ENCODE results near the gene EDARADD. TPM values are rescaled to one million over a fixed set of nuclear protein-coding genes. Genes with fewer than 3 reads are reported as not detected.

EDARADD gene
- total RNA-seq, 2 experiments from 2014 or later, result 4.8 to 7.0 TPM

DNA sequence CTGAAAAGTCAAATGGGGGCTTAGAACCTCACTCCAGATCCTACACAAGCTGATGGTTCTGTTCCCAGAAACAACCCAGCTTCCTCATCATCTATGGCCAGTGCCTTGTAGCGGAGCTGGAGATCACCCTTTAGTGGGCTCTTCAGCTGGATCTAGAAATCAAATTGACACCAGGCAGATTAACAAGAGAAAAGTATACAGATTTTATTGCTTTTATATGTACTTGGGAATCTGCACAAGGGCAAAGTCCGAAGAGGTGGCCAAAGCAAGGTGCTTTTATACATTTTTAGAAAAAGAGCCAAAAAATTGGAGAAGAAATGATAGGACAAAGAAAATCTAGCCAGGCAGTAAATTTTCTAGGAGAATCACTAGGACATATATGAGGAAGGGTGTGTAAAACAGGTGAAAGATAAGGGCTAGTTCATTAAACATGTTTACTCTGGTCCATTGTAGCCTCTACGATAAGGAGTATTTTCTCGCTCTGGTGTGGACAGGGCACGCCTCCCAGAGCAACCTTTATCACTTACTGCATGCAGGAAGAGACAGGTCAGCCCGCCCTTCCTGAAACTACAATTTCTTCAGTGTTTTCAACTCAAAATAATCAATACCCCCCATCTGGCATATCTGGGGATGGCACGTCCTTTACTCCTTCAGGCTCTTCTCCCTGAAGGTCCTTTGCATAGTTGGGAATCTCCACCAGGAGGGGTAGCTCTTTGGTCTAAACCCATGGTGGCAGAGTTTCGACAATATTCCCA, 115.7 kb downstream of the EDARADD start:
- no peaks in the 10 kb centered on the region for H3K9me3 Mint-ChIP-seq
- ChIA-PET CTCF (interaction anchor here (0.6 kb wide), 2 partner anchors 360 to 366 kb away, joined by 3 read pairs; no protein-coding TSS in a partner anchor), POLR2A (interaction anchor here (1.1 kb wide), 1 partner anchor 14 kb away, joined by 3 read pairs; the partner anchor contains the start of gene LGALS8)
- peaks cover 28% of the 10 kb centered on the region for H3K4me1 Mint-ChIP-seq (ENCODE audit: low read depth)
- intact Hi-C loops (cut with micrococcal nuclease), result loop anchor here (2.0 to 5.0 kb wide), 2 partner anchors 19 to 653 kb away; no protein-coding TSS in a partner anchor
- H3K27ac Mint-ChIP-seq, result no peak overlapping the region
- no peaks in the 10 kb centered on the region for H3K27me3 Mint-ChIP-seq
- H3K36me3 Mint-ChIP-seq, result no peaks in the 10 kb centered on the region
- no peak overlapping the region for H3K4me3 Mint-ChIP-seq
- DNase-seq, result no peak

DNA sequence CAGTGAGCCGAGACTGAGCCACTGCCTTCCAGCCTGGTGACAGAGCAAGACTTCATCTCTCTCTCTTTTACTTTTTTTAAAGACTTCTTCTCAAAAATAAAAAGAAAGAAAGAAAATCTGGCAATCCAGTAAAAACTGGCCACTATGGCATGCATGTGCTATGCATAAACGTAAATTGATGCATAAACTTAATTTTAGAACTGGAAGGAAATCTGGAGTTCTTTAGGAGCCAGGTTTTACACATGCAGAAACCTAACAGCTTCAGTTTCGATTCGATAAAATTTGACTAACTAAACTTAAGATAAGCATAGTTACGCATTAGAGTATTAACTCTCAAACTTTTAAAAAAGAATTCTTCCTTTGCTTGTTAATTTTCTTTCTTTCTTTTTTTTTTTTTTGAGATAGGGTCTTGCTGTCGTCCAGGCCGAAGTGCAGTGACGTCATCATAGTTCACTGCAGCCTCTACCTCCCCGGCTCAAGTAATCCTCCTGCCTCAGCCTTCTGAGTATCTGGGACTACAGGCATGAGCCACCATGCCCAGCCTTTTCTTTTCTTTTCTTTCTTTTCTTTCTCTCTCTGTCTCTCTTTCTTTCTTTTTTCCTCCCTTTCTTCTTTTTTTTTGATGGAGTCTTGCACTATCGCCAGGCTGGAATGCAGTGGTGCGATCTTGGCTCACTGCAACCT, 117.8 kb downstream of the EDARADD start:
- Mint-ChIP-seq H3K4me3 (no peak overlapping the region), H3K36me3 (no peaks in the 10 kb centered on the region), H3K27me3 (no peaks in the 10 kb centered on the region), H3K4me1 (ENCODE audit: low read depth) (peaks cover 46% of the 10 kb centered on the region), H3K27ac (no peak overlapping the region), H3K9me3 (no peaks in the 10 kb centered on the region)
- no peak for DNase-seq
- CTCF ChIA-PET, result no interaction called here
- intact Hi-C loops (cut with micrococcal nuclease), result no loop called here
- POLR2A ChIA-PET, result interaction anchor here (1.0 kb wide), 2 partner anchors 11 to 12 kb away, joined by 3 to 6 read pairs; partner anchors contain the start of gene LGALS8

DNA sequence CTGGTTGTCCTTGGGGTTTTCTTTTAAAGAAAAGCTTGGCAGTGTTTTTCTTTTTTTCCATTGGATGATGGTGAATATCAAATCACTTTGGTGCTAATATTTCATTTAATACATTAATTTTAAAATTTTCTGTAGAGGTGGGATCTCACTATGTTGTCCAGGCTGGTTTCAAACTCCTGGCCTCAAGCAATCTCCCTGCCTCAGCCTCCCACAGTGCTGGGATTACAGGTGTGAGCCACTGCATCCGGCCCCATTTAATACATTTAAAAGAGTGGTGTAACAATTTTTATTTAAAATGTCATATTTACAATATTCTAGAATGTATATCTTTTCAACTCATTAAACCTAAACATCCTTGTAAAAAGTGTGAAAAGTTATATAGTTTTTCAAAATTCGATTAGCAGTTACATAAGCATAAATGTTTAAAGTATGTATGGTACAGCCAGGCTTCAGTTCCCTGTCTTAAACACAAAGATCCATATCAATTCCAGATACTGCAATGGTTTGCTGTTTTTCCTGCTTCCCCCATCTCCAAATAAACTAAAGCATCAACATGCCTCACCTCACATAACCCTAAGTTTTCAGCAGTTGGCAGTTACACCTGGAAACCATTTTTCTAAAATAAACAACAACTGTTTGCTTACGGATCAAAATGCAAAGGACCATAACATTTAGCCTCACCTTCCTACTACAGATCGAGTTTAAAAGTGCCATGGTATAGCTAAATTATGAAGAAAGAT, 120.8 kb downstream of the EDARADD start:
- H3K27ac Mint-ChIP-seq, result no peak overlapping the region
- H3K36me3 Mint-ChIP-seq, result no peaks in the 10 kb centered on the region
- peaks cover 34% of the 10 kb centered on the region for H3K4me1 Mint-ChIP-seq (ENCODE audit: low read depth)
- H3K27me3 Mint-ChIP-seq, result no peaks in the 10 kb centered on the region
- no peaks in the 10 kb centered on the region for H3K9me3 Mint-ChIP-seq
- DNase-seq, result no peak
- POLR2A ChIA-PET, result interaction anchor here (1.1 to 2.7 kb wide), 2 partner anchors 19 to 89 kb away, joined by 3 to 8 read pairs; no protein-coding TSS in a partner anchor
- intact Hi-C loops (cut with micrococcal nuclease), result no loop called here
- CTCF ChIA-PET, result interaction anchor here (0.5 kb wide), 1 partner anchor 46 kb away, joined by 3 read pairs; no protein-coding TSS in a partner anchor
- no peak overlapping the region for H3K4me3 Mint-ChIP-seq

DNA sequence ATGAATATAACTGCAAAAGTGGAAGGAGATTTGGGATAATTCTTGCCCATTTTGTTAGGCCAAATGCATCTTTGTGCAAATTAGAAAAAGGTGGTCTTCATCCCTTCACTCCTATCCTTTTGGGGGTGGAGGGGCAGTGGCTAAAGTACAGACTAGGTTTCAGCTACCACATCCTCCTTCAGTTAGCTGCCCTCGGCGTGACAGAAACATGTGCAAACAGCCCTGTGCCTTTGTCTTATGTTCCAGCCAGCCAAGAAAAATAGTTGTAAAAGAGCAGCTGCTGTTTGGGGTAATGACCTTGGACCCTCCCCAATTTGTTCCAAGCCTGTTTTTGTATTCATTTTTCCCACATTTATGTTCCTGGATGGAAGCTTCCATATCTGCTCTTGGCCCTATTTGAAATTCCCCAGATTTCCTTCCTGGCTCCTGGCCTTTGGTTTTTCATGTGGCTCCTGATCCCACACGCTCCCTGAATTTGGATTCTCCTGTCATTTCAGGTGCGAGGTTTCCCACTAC, 121.4 kb downstream of the EDARADD start:
- H3K4me1 Mint-ChIP-seq (ENCODE audit: low read depth), result peaks cover 28% of the 10 kb centered on the region
- no peak for DNase-seq
- H3K9me3 Mint-ChIP-seq, result no peaks in the 10 kb centered on the region
- H3K36me3 Mint-ChIP-seq, result no peaks in the 10 kb centered on the region
- H3K27ac Mint-ChIP-seq, result no peak overlapping the region
- H3K4me3 Mint-ChIP-seq, result no peak overlapping the region
- POLR2A ChIA-PET, result interaction anchor here (1.1 to 2.7 kb wide), 2 partner anchors 18 to 89 kb away, joined by 3 to 8 read pairs; no protein-coding TSS in a partner anchor
- no peaks in the 10 kb centered on the region for H3K27me3 Mint-ChIP-seq
- CTCF ChIA-PET, result interaction anchor here (0.5 kb wide), 1 partner anchor 47 kb away, joined by 3 read pairs; no protein-coding TSS in a partner anchor
- intact Hi-C loops (cut with micrococcal nuclease), result no loop called here

DNA sequence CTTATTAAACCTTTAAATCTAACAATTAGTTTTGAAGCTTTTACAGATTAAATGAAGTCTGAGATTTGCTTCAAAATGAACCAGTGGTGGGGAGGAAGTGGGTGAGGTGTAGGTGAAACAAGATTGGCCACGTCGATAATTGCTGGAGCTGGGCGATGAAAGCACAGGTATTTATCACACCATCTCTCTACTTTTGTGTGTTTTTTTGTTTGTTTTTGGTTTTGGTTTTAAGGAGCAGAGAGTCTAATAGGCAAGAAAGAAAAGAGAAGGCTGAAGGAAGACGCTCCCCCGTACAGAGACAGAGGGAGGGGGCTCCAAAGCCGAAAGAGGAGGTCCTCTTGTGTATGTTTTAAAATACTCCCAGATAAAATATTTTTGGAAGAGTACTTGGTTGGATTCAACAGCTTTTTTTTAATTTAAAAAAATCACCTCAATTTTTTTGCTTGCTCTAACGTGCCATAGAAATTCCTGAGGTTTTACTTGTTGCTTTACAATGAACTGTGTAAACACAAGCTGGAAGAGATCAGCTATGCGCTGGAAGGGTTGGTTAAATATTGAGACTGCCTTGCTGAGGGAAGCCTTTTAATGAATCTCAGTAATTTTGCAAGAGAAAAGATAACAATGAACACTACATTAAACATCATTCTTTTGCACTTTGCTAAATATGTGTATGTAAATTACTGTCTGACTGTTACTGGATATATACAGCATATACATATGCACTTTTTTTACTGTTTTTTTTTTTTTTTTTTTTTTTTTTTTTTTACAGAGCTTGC, 123.0 kb downstream of the EDARADD start:
- CTCF ChIA-PET, result interaction anchor here (0.7 to 1.7 kb wide), 2 partner anchors 10 to 17 kb away, joined by 3 to 4 read pairs; no protein-coding TSS in a partner anchor
- Mint-ChIP-seq H3K27me3 (no peaks in the 10 kb centered on the region), H3K4me1 (ENCODE audit: low read depth) (peaks cover 27% of the 10 kb centered on the region), H3K4me3 (peak overlapping the region; percentile 63), H3K9me3 (no peaks in the 10 kb centered on the region), H3K36me3 (no peaks in the 10 kb centered on the region), H3K27ac (peak overlapping the region; percentile 78)
- intact Hi-C loops (cut with micrococcal nuclease), result no loop called here
- POLR2A ChIA-PET, result interaction anchor here (1.3 to 2.7 kb wide), 2 partner anchors 12 to 17 kb away, joined by 3 to 8 read pairs; no protein-coding TSS in a partner anchor
- peak; percentile 58 for DNase-seq

DNA sequence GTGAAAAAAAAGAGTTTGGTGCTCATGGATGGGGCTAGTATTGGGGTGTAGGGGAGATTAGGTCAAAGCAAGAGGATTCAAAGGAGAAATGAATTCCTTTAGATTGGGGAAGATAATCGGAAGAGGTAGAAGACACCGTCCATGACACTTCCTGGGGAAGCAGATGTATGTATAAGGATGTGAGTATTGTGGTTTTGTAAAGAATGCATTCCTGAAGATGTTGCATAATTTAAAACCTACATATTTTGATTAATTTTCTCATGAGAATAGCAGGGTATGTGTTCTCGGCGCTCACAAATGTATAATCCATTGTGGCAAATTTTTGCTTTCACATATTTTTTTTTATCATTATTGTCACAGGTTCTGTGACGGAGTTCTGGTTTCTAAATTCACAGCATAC, 124.2 kb downstream of the EDARADD start:
- H3K9me3 Mint-ChIP-seq, result no peaks in the 10 kb centered on the region
- no peak overlapping the region for H3K4me3 Mint-ChIP-seq
- intact Hi-C loops (cut with micrococcal nuclease), result loop anchor here (2.0 kb wide), 1 partner anchor 16 kb away; no protein-coding TSS in a partner anchor
- H3K27ac Mint-ChIP-seq, result no peak overlapping the region
- H3K27me3 Mint-ChIP-seq, result no peaks in the 10 kb centered on the region
- H3K4me1 Mint-ChIP-seq (ENCODE audit: low read depth), result peaks cover 36% of the 10 kb centered on the region
- H3K36me3 Mint-ChIP-seq, result no peaks in the 10 kb centered on the region
- CTCF ChIA-PET, result no interaction called here
- POLR2A ChIA-PET, result no interaction called here
- no peak for DNase-seq

DNA sequence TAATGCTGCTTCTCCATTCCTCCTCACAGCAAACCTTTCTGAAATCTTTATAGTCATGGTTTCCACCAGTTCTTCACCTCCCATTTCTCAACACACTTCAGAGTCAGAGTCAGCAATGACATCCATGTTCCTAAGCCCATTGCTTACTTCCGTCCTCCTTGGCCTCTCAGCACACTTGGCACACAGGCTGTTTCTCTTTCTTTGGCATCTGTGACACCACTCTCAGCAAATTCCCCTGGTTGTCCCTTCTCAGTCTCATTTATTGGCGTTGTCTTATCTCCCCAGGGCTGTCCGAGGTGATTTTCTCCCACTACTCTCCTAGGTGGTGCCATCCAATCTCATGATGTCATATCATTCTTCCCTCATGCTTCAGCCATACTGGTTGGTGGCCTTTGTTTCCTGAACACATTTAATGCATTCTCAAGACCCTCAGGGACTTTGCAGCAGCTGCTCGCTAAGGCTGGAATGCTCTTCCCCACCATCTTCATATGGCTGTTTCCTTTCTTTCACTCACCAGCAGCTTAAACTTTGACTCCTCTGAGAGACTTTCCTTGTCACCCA, 126.4 kb downstream of the EDARADD start:
- intact Hi-C loops (cut with micrococcal nuclease), result loop anchor here (5.0 to 10.0 kb wide), 3 partner anchors 123 to 526 kb away; partner anchors contain the start of gene ERO1B
- H3K27me3 Mint-ChIP-seq, result no peaks in the 10 kb centered on the region
- H3K27ac Mint-ChIP-seq, result no peak overlapping the region
- no peaks in the 10 kb centered on the region for H3K9me3 Mint-ChIP-seq
- no peak for DNase-seq
- no peak overlapping the region for H3K4me3 Mint-ChIP-seq
- ChIA-PET POLR2A (no interaction called here), CTCF (no interaction called here)
- H3K36me3 Mint-ChIP-seq, result peaks cover 6% of the 10 kb centered on the region
- peaks cover 36% of the 10 kb centered on the region for H3K4me1 Mint-ChIP-seq (ENCODE audit: low read depth)

DNA sequence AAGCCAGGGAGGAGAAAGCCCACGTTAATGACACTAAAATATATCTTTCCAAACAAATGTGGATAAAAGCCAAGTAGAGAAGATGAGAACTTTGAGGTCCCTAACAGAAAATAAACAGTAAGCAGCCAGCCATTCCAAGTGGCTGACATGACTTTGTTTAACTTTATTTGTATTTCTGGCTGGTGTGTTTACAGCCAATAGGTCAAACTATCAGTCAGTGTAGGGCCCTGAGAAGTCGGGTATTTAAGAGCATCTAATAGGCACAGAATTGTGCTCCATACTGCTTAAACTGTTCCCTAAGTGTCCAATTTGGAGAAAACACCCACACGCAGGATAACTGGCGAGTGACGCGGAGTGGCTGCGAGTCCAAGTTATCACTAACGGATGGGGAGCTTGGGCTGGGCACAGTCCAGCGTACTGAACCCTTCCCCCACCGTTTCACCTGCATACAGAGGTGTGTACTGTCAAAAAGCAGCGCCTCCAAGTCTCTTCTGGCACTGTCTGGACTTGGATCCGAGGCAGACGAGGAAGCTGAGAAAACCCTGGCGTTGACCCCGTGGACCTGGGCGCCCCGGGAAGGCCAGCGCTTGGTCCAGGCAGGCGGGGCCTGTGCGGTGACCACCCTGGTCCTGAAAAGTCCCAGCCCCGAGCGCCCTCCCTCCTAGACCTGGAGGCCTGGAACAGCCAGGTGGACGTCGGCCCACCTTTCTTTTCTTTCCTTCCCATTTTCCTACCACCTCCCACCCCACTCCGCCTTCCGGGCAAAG, 129.0 kb downstream of the EDARADD start:
- H3K27ac Mint-ChIP-seq, result peak overlapping the region; percentile 98
- intact Hi-C loops (cut with micrococcal nuclease), result loop anchor here (5.0 to 10.0 kb wide), 3 partner anchors 126 to 528 kb away; partner anchors contain the start of gene ERO1B
- no peaks in the 10 kb centered on the region for H3K9me3 Mint-ChIP-seq
- H3K4me3 Mint-ChIP-seq, result peak overlapping the region; percentile 97
- POLR2A ChIA-PET, result interaction anchor here (0.5 to 1.1 kb wide), 4 partner anchors 11 to 21 kb away, joined by 3 to 9 read pairs (median 4); no protein-coding TSS in a partner anchor
- H3K36me3 Mint-ChIP-seq, result peaks cover 21% of the 10 kb centered on the region
- H3K27me3 Mint-ChIP-seq, result no peaks in the 10 kb centered on the region
- peaks cover 24% of the 10 kb centered on the region for H3K4me1 Mint-ChIP-seq (ENCODE audit: low read depth)
- CTCF ChIA-PET, result interaction anchor here (2.2 kb wide), 1 partner anchor 11 kb away, joined by 6 read pairs; no protein-coding TSS in a partner anchor
- DNase-seq, result no peak

DNA sequence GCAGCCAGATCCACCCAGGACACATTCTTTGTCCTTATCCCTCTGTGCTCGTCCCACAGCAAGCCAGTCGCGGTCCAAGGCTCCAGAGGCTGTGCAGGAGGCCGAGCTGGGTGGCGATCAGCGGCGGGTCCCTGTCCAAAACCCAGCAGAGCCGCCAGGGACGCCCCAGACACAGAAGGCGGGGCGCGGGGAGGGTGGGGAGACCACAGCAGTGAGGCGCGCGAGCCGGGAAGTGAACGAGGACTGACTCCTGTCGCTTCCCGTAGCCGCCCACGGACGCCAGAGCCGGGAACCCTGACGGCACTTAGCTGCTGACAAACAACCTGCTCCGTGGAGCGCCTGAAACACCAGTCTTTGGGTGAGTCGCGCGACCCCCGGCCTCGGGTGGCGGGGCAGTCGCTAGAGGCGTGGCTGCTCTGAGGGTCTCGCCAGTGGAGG, 129.6 kb downstream of the EDARADD start, which contains the start of gene LGALS8:
LGALS8 (plus strand) TSS at position 279 of the 438 bp plus-strand sequence. CDS start 2,089 bp downstream, outside the sequence.
- POLR2A ChIA-PET, result interaction anchor here (0.5 to 1.1 kb wide), 4 partner anchors 10 to 20 kb away, joined by 3 to 9 read pairs (median 4); no protein-coding TSS in a partner anchor
- Mint-ChIP-seq H3K27ac (peak within 1 kb of the TSS; percentile 98), H3K27me3 (no peaks in the 10 kb centered on the region), H3K9me3 (no peaks in the 10 kb centered on the region), H3K36me3 (peaks cover 22% of the 10 kb centered on the region), H3K4me1 (ENCODE audit: low read depth) (peaks cover 23% of the 10 kb centered on the region), H3K4me3 (peak within 1 kb of the TSS; percentile 97)
- intact Hi-C loops (cut with micrococcal nuclease), result loop anchor here (1.0 to 10.0 kb wide), 6 partner anchors 11 to 529 kb away; partner anchors contain the start of genes ERO1B and HEATR1
- DNase-seq, result peak; percentile 94
- CTCF ChIA-PET, result interaction anchor here (2.2 kb wide), 1 partner anchor 10 kb away, joined by 6 read pairs; no protein-coding TSS in a partner anchor
